OCI-LY1 (cell line): Measurements from ENCODE around the gene PTP4A2.

Source experiments
- CTCF ChIP-seq: fragments of 200-600 bp; sonication (generic), shearing (Covaris generic); IDR thresholded peaks from 2 replicates; pipeline ENCODE4 v1.5.1; 2017; ENCODE audit warnings: mild to moderate bottlenecking, antibody characterized with exemption, low read length, moderate library complexity, mixed read lengths
- EZH2 ChIP-seq: fragments of 200-600 bp; sonication (generic), shearing (Covaris generic); IDR thresholded peaks from 2 replicates; pipeline ENCODE4 v1.8.0; 2017; ENCODE audit warnings: borderline replicate concordance, mixed run types, mild to moderate bottlenecking, antibody characterized with exemption, low read length, moderate library complexity, mixed read lengths

- no peak for TF ChIP-seq CTCF
- TF ChIP-seq EZH2 = no peak
Observed at GRCh38 chr1:31981972-31982371, 43.8 kb upstream of the PTP4A2 start.
